SJSA1 (cell line): Measurements from ENCODE around the gene CDK8. TPM values are rescaled to one million over a fixed set of nuclear protein-coding genes. Genes with fewer than 3 reads are reported as not detected.
"Not testable (repeated sequence)": the region's sequence is repeated elsewhere in the genome, so short reads cannot be mapped to it uniquely, and the experiment has no call there.

ENCODE experiments used
- DNase-seq, 2 experiments: peaks; one replicate each; pipeline ENCODE4 v3.0.0-alpha.2; 2015 to 2020; ENCODE audit warnings: low spot score in 2 of 2, low read depth in 1 of 2
- H3K27ac ChIP-seq: fragments of 250-450 bp; sonication (Bioruptor Pico); 2 replicates; pipeline ENCODE4 v1.5.1; 2020; ENCODE audit warnings: mild to moderate bottlenecking, moderate library complexity
- H3K27me3 ChIP-seq: fragments of 250-450 bp; sonication (Bioruptor Pico); replicated peaks from 2 replicates; pipeline ENCODE4 v1.5.1; 2020; ENCODE audit warnings: mild to moderate bottlenecking, moderate library complexity
- H3K36me3 ChIP-seq: fragments of 250-450 bp; sonication (Bioruptor Pico); 2 replicates; pipeline ENCODE4 v1.5.1; 2020; ENCODE audit warnings: mild to moderate bottlenecking
- H3K4me1 ChIP-seq: fragments of 250-450 bp; sonication (Bioruptor Pico); replicated peaks from 2 replicates; pipeline ENCODE4 v1.6.1; 2021; ENCODE audit warnings: mild to moderate bottlenecking
- H3K4me3 ChIP-seq: fragments of 250-450 bp; sonication (Bioruptor Pico); 2 replicates; pipeline ENCODE4 v1.5.1; 2020; ENCODE audit warnings: mild to moderate bottlenecking
- H3K9me3 ChIP-seq: fragments of 250-450 bp; sonication (Bioruptor Pico); replicated peaks from 2 replicates; pipeline ENCODE4 v1.5.1; 2020; ENCODE audit warnings: mild to moderate bottlenecking
- total RNA-seq: library from RNA; depleted of rRNA; stranded (reverse); fragments of >200 nt; shearing (Covaris generic); gene quantifications from 2 replicates; pipeline ENCODE4 v1.2.3, GENCODE V29; 2014

CDK8 gene
- total RNA-seq, 1 experiment from 2014 or later: 6.1 TPM

DNA sequence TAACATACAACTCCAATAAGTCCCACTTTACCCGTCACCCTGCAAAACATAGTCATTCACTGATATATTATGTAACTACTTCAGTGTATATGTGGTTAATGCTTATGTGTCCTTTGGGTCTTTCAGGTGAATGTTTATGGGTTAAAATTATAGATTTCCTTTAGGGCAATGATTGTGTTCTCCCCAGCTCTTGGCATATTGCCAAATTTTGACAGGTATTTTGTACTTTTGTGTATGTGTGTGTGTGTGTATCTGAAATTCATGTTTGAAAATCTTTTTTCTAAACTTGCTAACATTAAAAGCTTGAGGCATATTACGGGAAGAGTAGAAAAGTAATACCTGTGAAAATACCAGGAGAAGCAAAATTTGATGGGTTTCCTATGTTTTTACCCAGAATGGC is 8.2 kb downstream of the CDK8 start:
- H3K27me3 ChIP-seq: no peaks in the 10 kb centered on the region
- no peaks in the 10 kb centered on the region for H3K36me3 ChIP-seq
- no peak overlapping the region for H3K4me3 ChIP-seq
- H3K27ac ChIP-seq: no peak overlapping the region
- DNase-seq: no peak
- H3K4me1 ChIP-seq: no peaks in the 10 kb centered on the region
- H3K9me3 ChIP-seq: no peaks in the 10 kb centered on the region

DNA sequence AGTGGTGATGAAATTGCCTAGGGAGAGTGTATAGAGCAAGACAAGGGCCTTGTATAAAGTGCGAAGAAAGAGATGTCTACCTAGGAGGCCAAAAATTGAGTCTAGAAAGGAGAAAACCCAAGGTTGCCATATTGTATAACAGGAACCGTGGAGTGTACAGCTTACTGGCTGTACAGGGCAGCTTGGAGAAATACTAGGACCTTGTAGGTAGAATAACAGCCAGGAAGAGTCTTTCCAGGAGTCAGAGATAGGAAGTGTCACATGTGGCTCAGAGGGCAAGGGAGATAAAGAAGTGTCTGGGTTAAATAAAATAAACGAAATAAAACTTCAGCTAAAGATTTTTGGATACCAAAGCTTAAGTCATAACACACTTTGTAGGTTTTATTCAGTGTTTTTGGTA is 12.4 kb downstream of the CDK8 start:
- Histone ChIP-seq H3K27me3 (no peaks in the 10 kb centered on the region), H3K9me3 (no peaks in the 10 kb centered on the region), H3K4me1 (no peaks in the 10 kb centered on the region), H3K27ac (no peak overlapping the region), H3K4me3 (no peak overlapping the region), H3K36me3 (no peaks in the 10 kb centered on the region)
- no peak for DNase-seq

DNA sequence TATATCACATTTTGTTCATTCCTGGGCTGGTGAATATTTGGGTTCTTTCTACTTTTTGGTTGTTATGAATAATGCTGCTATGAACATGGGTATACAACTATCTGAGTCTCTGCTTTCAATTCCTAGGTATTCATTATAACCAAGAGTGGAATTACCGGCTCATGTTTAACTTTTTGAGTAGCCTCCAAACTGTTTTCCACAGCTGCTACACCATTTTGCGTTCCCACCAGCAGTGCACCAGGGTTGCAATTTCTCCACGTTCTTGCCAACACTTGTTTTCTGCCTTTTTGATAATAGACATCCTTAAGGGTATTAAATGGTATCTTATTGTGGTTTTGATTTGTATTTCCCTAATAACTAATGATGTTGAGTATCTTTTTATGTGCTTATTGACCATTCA is 16.8 kb downstream of the CDK8 start:
- Histone ChIP-seq H3K27ac (no peak overlapping the region), H3K4me3 (no peak overlapping the region), H3K36me3 (no peaks in the 10 kb centered on the region), H3K4me1 (no peaks in the 10 kb centered on the region), H3K27me3 (no peaks in the 10 kb centered on the region), H3K9me3 (no peaks in the 10 kb centered on the region)
- no peak for DNase-seq

DNA sequence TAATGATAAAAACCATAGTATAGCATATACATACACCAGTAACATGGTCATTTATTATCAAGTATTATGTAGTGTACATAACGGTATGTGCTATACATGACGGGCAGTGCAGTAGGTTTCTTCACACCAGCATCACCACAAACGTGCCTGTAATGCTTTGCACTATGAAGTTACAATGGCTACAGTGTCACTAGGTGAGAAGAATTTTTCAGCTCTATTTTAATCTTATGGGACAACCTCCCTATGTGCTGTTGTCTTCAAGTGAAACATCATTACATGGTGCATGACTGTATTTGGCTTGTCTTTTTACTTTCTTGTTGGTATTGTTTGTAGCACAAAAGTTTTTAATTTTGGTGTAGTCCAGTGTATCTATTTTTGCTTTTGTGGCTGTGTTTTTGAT is 18.7 kb downstream of the CDK8 start:
- no peak overlapping the region for H3K27ac ChIP-seq
- no peak for DNase-seq
- no peaks in the 10 kb centered on the region; the same call in 1 of the 2 replicates for H3K4me1 ChIP-seq
- no peaks in the 10 kb centered on the region for H3K27me3 ChIP-seq
- H3K9me3 ChIP-seq: no peaks in the 10 kb centered on the region
- H3K36me3 ChIP-seq: no peaks in the 10 kb centered on the region
- H3K4me3 ChIP-seq: no peak overlapping the region

DNA sequence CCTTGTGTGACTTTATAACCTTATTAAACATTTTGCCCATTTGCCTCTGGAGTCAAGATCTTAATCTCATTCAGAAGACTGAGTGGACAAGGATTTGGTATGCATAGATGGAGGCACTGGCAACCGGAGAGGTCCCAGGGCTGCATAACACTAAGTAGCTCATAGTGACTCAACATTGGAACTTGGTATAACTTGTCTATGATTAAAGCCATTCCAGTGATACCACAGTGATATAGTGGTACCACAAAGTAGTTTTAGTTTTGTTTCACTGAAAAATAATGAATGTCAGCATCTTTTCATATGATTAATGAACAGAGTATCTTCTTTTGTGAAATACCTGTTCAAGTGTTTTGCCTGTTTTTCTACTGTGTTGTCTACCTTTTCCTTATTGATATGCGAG is 26.4 kb downstream of the CDK8 start:
- Histone ChIP-seq H3K4me1 (no peaks in the 10 kb centered on the region; the same call in 1 of the 2 replicates), H3K27ac (no peak overlapping the region), H3K9me3 (no peaks in the 10 kb centered on the region), H3K4me3 (no peak overlapping the region), H3K36me3 (no peaks in the 10 kb centered on the region; the same call in 1 of the 2 replicates), H3K27me3 (no peaks in the 10 kb centered on the region)
- no peak for DNase-seq

DNA sequence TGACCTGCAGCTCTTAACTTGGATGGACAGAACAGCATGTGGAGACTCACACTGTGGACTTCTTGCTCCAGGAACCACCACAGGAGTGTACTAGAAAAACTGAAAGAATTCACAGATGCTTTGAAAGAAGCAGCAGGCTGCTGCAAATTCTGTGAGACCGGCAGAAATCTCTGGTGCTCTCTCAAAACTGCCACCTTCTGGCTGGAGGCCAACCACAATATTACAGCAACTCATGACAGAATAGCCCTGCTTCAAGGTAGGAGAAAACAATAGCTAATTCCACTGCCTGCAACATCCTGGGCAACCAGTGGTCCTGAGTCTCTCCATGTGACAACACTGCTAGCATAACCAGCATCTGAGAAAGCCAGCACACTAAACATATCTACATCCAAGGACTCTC is 26.9 kb downstream of the CDK8 start:
- H3K4me3 ChIP-seq: no peak overlapping the region
- H3K27ac ChIP-seq: no peak overlapping the region
- H3K9me3 ChIP-seq: no peaks in the 10 kb centered on the region
- H3K27me3 ChIP-seq: no peaks in the 10 kb centered on the region
- H3K36me3 ChIP-seq: no peaks in the 10 kb centered on the region; the same call in 1 of the 2 replicates
- H3K4me1 ChIP-seq: no peaks in the 10 kb centered on the region; the same call in 1 of the 2 replicates
- no peak for DNase-seq

DNA sequence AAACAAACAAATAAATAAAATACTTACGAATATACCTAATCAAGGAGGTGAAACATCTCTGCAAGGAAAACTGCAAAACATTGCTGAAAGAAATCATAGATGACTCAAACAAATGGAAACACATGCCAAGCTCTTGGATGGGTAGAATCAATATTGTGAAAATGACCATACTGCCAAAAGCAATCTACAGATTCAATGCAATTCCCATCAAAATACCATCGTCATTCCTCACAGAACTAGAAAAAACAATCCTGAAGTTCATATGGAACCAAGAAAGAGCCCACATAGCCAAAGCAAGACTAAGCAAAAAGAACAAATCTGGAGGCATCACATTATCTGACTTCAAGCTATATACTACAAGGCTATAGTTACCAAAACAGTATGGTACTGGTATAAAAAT is 32.0 kb downstream of the CDK8 start:
- H3K27ac ChIP-seq, H3K36me3 ChIP-seq, H3K27me3 ChIP-seq, H3K4me3 ChIP-seq, DNase-seq, H3K4me1 ChIP-seq, H3K9me3 ChIP-seq: not testable (repeated sequence)

DNA sequence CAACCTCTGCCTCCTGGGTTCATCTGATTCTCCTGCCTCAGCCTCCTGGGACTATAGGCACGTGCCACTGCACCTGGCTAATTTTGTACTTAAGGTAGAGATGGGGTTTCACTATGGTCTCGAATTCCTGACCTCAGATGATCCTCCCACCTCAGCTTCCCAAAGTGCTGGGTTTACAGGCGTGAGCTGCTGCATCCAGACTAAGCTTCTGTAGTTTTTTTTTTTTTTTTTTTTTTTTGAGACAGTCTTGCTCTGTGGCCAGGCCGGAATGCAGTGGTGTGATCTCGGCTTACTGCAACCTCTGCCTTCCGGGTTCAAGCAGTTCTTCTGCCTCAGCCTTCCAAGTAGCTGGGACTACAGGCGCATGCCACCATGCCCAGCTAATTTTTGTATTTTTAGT is 34.9 kb downstream of the CDK8 start:
- H3K27me3 ChIP-seq, H3K27ac ChIP-seq, H3K9me3 ChIP-seq, H3K4me3 ChIP-seq, H3K4me1 ChIP-seq, DNase-seq, H3K36me3 ChIP-seq: not testable (repeated sequence)

DNA sequence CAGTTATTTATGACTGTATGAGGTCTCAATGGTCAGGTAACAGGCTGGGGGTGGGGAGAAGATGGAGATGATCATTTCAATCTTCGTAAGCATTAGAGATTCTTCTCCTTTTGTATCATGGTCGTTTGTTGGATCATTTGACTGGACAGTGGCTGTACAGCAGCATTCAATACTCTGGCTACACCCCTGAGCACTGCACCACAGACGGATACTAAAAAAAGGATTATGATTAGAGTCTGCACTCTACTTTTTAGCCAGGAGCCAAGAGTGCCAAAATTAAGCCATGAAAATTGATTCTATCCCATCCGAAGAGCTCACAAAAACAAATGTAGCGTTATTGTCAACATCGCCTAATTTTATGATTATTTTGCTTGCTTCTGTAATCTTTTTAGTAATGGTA is 41.9 kb downstream of the CDK8 start:
- no peaks in the 10 kb centered on the region for H3K27me3 ChIP-seq
- no peak for DNase-seq
- H3K4me3 ChIP-seq: no peak overlapping the region
- no peaks in the 10 kb centered on the region for H3K36me3 ChIP-seq
- H3K27ac ChIP-seq: no peak overlapping the region
- peaks cover 22% of the 10 kb centered on the region for H3K4me1 ChIP-seq
- no peaks in the 10 kb centered on the region for H3K9me3 ChIP-seq

DNA sequence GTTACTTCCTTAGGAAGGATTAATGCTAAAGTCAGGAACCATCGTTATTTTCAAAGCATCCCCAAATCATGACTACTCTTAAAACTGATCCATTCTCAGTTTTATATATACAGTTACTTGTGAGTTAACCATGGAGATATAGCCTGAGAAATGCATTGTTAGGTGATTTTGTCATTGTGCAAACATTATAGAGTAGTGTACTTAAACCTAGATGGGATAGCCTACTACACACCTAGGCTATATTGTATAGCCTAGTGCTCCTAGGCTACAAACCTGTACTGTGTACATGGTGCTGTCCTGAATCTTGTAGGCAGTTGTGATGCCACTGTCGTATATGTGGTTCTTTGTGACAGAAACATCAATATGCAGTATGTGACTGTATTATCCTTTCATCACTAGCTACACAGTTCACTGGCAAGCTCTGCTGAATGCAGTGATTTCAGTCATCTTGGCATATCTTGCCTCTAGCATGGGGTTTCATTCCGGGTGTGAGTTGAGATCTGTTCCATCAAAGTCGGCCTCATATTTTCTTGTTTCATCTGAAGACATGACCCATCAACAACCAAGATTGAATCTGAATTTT is 45.3 kb downstream of the CDK8 start:
- 0 out of 2 replicates have a peak overlapping the region, but pooled peaks have one; percentile 12 for H3K27ac ChIP-seq
- no peaks in the 10 kb centered on the region for H3K36me3 ChIP-seq
- DNase-seq: peak in 1 of 2 experiments; percentile 1
- H3K4me1 ChIP-seq: peaks cover 28% of the 10 kb centered on the region
- H3K4me3 ChIP-seq: no peak overlapping the region
- no peaks in the 10 kb centered on the region for H3K27me3 ChIP-seq
- no peaks in the 10 kb centered on the region for H3K9me3 ChIP-seq

DNA sequence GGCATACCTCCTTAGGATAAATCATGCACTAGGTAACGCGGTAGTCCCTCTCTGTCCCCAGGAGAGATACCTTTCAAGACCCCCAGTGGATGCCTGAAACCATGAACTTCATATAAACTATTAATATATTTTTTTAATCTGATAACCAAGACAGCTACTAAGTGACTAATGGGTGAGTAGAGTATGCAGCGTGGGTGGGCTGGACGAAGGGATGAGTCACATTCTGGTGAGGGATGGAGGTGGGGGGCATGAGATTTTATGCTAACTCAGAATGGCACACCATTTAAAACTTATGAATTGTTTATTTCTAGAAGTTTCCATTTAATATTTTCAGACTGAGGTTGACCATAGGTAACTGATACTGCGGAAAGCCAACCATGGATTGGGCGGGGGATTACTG is 46.2 kb downstream of the CDK8 start:
- no peaks in the 10 kb centered on the region for H3K36me3 ChIP-seq
- H3K9me3 ChIP-seq: no peaks in the 10 kb centered on the region
- no peaks in the 10 kb centered on the region for H3K27me3 ChIP-seq
- DNase-seq: peak; percentile 68 to 75
- H3K4me1 ChIP-seq: peaks cover 28% of the 10 kb centered on the region
- H3K27ac ChIP-seq: peak overlapping the region; percentile 46
- H3K4me3 ChIP-seq: no peak overlapping the region

DNA sequence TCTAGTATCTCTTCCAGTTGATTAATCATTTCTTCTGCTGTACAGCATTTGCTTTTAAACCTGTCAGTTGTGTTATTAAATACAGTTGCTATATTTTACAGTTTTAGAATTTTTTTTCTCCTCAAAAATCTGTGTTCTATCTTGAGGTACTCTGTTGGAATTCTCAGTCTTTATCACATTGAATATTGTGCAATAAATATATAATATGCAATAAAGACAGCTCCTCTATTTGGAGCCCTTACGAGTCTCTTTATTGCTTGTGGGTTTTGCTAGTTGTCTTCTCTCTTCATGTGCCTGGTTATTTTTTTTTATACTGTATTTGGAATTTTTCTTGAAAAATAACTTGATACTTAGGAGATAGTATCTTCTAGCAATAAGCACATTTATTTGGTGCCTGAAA is 51.7 kb downstream of the CDK8 start:
- H3K27me3 ChIP-seq: no peaks in the 10 kb centered on the region
- no peak overlapping the region for H3K27ac ChIP-seq
- no peaks in the 10 kb centered on the region for H3K9me3 ChIP-seq
- no peak for DNase-seq
- H3K4me1 ChIP-seq: peaks cover 7% of the 10 kb centered on the region
- H3K4me3 ChIP-seq: no peak overlapping the region
- no peaks in the 10 kb centered on the region for H3K36me3 ChIP-seq

DNA sequence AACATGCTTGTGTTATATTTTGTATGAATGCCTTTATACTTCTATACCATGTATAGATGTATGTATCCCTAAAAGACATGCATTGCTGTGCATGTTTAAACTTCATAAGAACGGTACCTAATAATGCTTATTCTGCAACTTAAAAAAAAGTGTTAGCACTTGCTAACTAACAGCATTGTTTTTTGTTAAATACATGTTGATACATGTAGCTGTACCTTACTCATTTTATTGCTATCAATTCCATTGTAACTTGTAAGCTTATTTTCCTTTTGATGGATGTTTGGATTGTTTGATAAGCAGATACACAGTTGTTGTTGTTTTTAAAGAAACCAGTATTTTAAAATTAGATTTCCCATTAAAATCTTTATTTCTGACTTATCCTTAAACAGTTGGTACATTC is 53.8 kb downstream of the CDK8 start:
- no peaks in the 10 kb centered on the region for H3K4me1 ChIP-seq

DNA sequence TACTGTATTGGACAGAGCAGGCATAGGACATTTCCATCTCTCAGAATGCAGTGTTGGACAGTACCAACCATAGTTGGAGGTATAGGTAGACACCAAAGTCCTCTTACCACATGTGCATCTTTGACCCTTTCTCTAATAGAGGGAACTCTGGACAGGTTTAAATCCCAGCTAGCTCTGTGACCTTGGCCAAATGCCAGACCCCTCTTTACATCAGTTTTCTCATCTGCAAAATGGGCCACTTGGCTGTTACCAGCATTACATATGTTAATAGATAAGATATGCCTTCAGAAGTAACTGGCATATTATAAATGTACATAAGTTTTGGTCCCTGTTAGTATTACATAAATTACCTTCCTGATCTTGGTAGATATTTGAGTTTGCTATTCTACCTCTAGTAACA is 54.3 kb downstream of the CDK8 start:
- Histone ChIP-seq H3K27me3 (no peaks in the 10 kb centered on the region), H3K27ac (no peak overlapping the region), H3K4me1 (no peaks in the 10 kb centered on the region), H3K9me3 (no peaks in the 10 kb centered on the region), H3K4me3 (no peak overlapping the region), H3K36me3 (no peaks in the 10 kb centered on the region)
- no peak for DNase-seq

More for the DNA sequence above, 53.8 kb downstream of the CDK8 start:
- DNase-seq: no peak
- no peaks in the 10 kb centered on the region for H3K36me3 ChIP-seq
- H3K9me3 ChIP-seq: no peaks in the 10 kb centered on the region
- H3K27me3 ChIP-seq: no peaks in the 10 kb centered on the region
- no peak overlapping the region for H3K4me3 ChIP-seq
- no peak overlapping the region for H3K27ac ChIP-seq

DNA sequence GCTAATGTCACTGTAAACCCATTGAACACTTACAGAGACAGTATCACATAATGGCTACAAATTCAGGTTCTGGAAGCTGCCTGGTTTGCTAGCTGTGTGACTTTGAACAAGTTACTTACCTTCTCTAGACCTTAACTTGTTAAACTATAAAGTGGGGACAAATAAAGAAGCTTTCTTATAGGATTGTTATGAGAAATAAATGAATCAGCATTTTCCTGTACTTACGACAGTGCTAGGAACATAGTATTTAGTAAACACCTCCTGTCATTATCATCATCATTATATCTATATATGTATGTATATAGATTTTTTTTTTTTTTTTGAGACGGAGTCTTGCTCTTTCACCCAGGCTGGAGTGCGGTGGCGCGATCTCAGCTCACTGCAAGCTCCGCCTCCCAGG is 54.9 kb downstream of the CDK8 start:
- Histone ChIP-seq H3K27me3 (no peaks in the 10 kb centered on the region), H3K4me3 (no peak overlapping the region), H3K36me3 (no peaks in the 10 kb centered on the region), H3K27ac (no peak overlapping the region), H3K9me3 (no peaks in the 10 kb centered on the region), H3K4me1 (no peaks in the 10 kb centered on the region)
- DNase-seq: no peak
